A172 (cell line): ENCODE data around the gene PADI1. TPM values are rescaled to one million over a fixed set of nuclear protein-coding genes. Genes with fewer than 3 reads are reported as not detected.

ENCODE experiments used
- DNase-seq: peaks from one replicate; pipeline ENCODE4 v3.0.0-alpha.2; 2015; ENCODE audit warnings: low spot score
- total RNA-seq: library from RNA; depleted of rRNA; stranded (reverse); fragments of >200 nt; shearing (Covaris generic); gene quantifications from 2 replicates; pipeline ENCODE4 v1.2.3, GENCODE V29; 2014

PADI1 gene
- total RNA-seq, 1 experiment from 2014 or later: 1.7 TPM

DNA sequence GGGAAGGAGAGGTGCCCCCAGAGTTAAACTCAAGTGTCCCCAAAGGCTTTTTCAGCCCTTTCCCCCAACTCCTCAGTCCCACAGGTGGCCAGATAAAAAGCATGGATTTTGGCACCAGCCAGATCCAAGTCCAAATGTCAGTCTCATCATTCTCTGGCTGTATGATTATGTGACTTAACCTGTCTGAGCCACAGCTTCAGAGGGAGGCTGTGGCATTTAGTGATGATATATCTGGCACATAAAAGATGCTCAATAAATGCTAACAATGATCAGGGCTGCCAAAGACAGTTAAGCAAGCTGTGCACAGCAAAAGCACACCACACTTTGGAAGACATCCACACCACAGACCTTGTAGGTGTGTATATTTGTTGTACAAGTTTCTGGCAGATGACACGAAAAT is 38.3 kb downstream of the PADI1 start:
- DNase-seq: no peak

- no peak for DNase-seq
Measured at GRCh38 chr1:17244821-17245740, 40.2 kb downstream of the PADI1 start.

DNA sequence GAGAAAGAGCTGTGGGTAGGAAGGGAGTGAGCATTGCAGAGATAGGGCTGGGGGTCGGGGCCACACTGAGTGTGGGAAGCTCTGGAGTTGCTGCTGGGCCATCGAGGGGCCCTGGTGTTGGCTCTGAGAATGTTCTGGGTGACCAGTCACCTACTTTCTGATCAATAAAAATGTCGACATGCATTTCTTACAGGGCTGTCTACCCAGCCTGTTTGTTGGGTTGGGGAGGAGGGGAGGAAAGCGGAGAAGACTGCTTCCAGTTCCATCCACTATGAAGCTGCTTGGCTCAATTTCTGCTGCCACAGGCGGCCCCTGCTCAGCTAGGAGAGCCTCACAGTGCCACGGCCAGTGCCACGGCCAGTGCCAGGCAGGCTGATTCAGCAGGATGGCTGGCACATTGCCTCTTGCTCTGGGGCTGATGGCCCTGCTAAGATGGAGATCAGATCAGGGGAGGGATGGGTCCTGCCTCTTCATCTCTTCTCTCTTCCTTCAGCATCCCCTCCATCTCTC is 40.9 kb downstream of the PADI1 start:
- no peak for DNase-seq

DNA sequence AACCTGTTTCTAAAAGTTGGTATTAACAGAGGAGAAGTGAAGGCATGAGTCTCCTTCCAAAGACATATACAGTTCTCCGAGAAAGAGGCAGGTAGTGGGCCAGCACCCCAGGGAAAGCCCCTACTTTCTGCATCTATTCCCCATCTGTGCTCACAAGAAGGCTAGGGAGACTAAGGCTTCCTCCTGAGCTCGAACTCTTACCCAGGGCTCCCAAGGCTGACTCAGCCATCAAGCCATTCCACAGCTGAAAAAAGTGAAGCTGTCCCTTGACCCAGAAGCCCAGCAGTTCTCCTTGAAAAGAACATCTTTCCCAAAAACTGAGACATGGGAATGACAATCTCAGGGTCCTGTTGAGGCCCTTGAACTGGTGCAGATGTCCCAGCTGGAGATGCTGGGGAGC is 42.0 kb downstream of the PADI1 start:
- DNase-seq: no peak

DNA sequence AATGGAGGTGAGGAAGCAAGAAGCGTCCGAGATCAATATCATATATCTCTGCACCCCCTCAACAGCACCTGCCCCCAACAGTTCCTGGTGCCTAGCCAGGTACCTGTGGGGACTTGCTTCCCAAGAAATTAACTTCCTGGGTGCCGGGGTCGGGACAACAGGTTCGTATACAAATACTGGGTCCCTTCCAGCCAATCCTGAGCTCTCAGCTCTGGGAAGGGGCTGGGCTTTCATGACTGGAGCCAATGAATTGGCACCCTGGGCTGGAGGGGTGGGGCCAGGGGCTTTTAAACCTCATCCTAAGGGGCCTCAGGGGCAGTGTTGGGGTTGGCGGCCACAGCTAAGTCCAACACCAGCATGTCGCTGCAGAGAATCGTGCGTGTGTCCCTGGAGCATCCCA is 43.9 kb downstream of the PADI1 start, which contains the start of gene PADI3:
Gene PADI3 (plus strand): TSS at position 318 of the 400 bp plus-strand sequence. CDS start 40 bp downstream, at position 358.
- DNase-seq: no peak

- peak; percentile 85 for DNase-seq
Measured at GRCh38 chr1:17250601-17251000, 45.7 kb downstream of the PADI1 start.

GRCh38 chr1:17251246-17251645 is 46.3 kb downstream of the PADI1 start:
- peak; percentile 30 for DNase-seq

GRCh38 chr1:17251701-17252376 is 46.9 kb downstream of the PADI1 start:
- DNase-seq: peak; percentile 84

GRCh38 chr1:17255336-17255735 is 50.4 kb downstream of the PADI1 start:
- DNase-seq: no peak

- DNase-seq: no peak
Measured at GRCh38 chr1:17258116-17258757, 53.3 kb downstream of the PADI1 start.

GRCh38 chr1:17258758-17259130 is 53.8 kb downstream of the PADI1 start:
- DNase-seq: no peak

DNA sequence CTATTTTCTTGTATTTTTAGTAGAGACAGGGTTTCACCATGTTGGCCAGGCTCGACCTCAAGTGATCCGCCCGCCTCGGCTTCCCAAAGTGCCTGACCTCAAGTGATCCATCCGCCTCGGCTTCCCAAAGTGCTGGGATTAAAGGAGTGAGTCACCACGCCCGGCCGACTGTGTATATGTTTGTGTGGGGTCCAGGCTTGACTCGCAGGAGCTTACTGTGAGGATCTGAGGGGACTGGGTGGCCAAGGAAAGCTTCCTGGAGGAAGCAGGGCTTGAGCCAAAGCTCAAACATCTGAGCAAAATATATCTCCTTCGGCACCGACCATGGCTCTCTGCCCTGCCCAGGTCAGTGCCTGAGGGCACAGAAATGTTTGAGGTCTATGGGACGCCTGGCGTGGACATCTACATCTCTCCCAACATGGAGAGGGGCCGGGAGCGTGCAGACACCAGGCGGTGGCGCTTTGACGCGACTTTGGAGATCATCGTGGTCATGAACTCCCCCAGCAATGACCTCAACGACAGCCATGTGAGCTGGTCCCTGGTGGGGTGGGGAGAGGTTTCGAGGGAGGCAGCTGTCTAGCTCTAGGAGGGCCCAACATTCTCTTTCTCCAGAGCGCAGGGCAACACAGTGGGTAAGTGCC is 54.4 kb downstream of the PADI1 start:
- peak; percentile 60 for DNase-seq

DNA sequence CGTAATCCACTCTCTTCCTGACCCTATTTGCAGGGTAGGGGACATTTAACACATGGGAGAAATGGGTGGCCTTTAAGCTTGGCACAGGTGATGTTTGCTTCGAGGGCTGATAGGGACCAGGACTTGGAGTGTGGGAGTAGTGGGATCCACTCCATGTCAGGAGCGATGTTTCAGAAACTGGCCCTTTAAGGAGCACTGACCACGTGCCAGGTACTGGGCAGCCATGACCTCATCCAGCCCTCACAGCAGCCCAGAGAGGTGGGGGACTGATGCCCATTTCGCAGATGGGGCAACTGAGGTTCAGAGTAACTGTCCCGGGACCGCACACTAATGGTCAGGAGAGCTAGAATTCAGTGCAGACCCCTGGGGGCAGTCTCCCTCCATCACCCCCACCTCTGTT is 55.3 kb downstream of the PADI1 start:
- no peak for DNase-seq

DNA sequence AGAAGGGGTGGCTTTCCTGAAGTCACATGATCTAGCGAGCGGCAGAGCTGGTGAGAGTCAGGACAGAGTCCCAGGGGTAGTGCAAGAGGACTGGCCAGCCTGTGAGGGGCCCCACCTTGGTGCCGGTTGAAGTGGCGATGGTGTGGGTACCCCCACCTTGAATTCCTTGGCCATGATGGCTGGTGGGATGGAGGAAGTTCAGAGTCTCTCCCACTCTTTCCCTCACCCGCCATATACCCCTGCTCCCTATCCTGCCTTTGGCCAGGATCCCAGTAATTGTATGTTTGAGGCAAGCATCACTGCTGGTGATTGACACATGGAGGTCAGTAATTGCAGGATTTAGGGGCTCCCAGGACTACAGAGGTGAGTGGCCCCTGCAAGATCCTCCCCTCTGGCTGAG is 55.8 kb downstream of the PADI1 start:
- DNase-seq: no peak

DNA sequence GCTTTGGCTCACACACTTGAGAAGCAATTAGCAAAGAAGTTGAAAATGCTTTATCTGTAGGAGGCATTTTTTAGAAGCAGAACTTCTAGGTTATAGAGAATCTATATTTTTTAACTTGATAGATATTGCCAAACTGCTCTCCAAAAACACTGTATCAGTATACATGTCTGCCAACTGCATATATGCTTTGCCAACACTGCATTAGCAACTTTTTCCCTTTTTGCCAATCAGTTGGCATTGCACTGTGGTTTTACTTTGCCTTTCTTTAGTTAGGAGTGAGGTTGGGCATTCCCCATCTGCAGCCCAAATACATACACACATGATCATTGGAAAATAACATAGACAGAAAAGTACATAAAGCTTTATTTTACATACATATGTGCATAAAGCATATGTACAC is 59.0 kb downstream of the PADI1 start:
- DNase-seq: no peak

GRCh38 chr1:17264470-17264869 is 59.5 kb downstream of the PADI1 start:
- DNase-seq: no peak

GRCh38 chr1:17265162-17265561 is 60.2 kb downstream of the PADI1 start:
- DNase-seq: no peak

DNA sequence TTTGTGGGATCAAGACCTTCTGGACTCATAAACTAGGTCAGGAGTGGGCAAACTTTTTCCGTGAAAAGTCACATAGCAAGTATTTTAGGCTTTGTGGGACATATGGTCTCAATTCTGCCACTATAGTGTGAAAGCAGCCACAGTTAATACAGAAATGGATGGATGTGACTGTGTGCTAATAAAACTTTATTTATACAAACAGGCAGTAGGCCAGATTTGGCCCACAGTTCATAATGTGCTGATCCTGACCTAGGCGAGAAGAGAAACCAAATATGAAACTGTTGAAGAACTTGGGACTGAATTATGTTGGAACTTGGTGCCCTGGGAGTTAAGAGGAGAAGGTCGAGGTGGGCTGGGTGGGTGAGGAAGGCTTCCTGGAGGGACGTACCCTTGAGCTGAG is 61.0 kb downstream of the PADI1 start:
- no peak for DNase-seq

DNA sequence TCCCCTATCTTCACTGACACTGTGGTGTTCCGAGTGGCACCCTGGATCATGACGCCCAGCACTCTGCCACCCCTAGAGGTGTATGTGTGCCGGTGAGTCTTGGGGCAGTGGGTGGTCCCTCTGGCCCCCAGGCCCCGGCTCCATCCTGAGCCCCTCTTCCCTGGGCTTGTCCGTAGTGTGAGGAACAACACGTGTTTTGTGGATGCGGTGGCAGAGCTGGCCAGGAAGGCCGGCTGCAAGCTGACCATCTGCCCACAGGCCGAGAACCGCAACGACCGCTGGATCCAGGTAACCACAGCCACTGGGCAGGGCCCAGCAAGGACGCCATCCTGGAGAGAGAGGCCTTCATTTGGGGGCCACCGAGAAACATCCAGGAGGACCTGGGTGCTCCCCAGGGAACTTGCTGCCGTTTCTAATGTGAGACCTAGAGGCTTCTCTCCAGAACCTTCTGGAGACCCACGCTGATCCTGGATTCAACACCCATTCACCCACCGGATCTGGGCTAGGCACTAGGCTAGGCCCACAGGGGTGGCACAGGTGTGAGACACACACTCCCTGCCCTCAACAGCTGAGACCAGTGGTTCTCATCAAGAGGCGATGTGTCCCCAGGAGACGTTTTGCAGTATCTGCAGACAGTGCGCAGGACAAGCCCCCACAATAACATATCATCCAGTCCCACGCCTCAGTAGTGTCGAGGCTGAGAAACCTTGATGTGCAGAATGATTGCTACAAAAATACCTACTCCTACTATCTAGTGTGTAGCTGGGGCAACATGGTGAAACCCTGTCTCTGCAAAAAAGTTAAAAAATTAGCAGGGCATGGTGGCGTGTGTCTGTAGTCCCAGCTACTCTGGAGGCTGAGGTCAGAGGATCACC is 66.2 kb downstream of the PADI1 start:
- no peak for DNase-seq

GRCh38 chr1:17272066-17272465 is 67.1 kb downstream of the PADI1 start:
- DNase-seq: no peak

DNA sequence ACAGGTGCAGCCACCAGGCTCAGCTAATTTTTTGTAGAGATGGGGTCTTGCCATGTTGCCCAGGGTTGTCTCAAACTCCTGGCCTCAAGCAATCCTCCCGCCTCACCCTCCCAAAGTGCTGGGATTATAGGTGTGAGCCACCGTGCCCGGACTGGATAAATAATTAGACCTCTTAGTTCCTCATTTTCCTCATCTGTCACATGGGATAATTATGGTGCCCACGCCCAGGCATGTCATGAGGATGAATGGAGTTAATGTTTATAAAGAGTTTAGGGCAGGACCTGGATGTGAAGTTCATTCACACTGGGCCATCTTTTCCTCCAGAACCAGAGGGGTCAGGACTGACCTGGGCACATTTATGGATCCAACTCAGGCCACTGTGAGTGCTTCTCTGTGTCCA is 67.7 kb downstream of the PADI1 start:
- DNase-seq: no peak
